ENCODE data around the gene EME1.

Gene EME1

GRCh38 chr17:50348522-50349242 lies 24.3 kb upstream of the EME1 start:
- no peak for DNase-seq

GRCh38 chr17:50349243-50349600 lies 23.8 kb upstream of the EME1 start:
- DNase-seq = no peak

GRCh38 chr17:50350733-50351132 lies 22.3 kb upstream of the EME1 start:
- no peak for DNase-seq

- DNase-seq = no peak
These were observed 20.8 kb upstream of the EME1 start for GRCh38 chr17:50352072-50352692.

- no peak for DNase-seq
These were observed 20.1 kb upstream of the EME1 start for GRCh38 chr17:50352693-50353599.

- no peak for DNase-seq
These were observed 19.3 kb upstream of the EME1 start for GRCh38 chr17:50353600-50354195.

GRCh38 chr17:50354198-50354597 lies 18.8 kb upstream of the EME1 start:
- DNase-seq = no peak

- DNase-seq = no peak
These were observed 18.3 kb upstream of the EME1 start for GRCh38 chr17:50354776-50355175.

GRCh38 chr17:50355336-50355700 lies 17.7 kb upstream of the EME1 start:
- DNase-seq = no peak

- no peak for DNase-seq
These were observed 17.2 kb upstream of the EME1 start for GRCh38 chr17:50355701-50356341.

- DNase-seq = no peak
These were observed 16.6 kb upstream of the EME1 start for GRCh38 chr17:50356418-50356817.

- DNase-seq = no peak
These were observed 16.0 kb upstream of the EME1 start for GRCh38 chr17:50356892-50357510.

- no peak for DNase-seq
These were observed 14.9 kb upstream of the EME1 start for GRCh38 chr17:50358177-50358576.

- DNase-seq = no peak
These were observed 13.9 kb upstream of the EME1 start for GRCh38 chr17:50359005-50359699.

- no peak for DNase-seq
These were observed 13.0 kb upstream of the EME1 start for GRCh38 chr17:50359998-50360461.

GRCh38 chr17:50360486-50361115 lies 12.4 kb upstream of the EME1 start:
- DNase-seq = no peak

GRCh38 chr17:50361561-50362480 lies 11.2 kb upstream of the EME1 start:
- DNase-seq = no peak

- DNase-seq = no peak
These were observed 10.4 kb upstream of the EME1 start for GRCh38 chr17:50362661-50363060.

- DNase-seq = no peak
These were observed 9.6 kb upstream of the EME1 start for GRCh38 chr17:50363217-50364060.
